ENCODE data around the gene PRDM16.

PRDM16 gene

DNA sequence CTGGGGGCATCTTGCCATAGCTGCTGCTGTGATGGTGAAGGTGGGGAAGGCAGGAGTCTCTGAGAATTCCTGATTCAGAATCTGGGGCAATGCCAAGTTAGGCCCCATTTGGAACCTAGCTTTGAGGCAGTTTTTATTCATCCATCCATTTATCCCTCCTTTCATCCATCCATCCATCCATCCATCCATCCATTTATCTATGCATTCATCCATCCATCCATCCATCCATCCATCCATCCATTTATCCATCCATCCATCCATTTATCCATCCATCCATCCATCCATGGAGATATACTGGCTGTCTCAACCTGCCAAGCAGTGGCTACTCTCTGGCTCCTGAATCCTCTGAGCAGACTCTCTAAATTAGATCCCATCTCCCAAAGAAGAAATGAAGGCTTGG lies 83.1 kb downstream of the PRDM16 start:
- Histone ChIP-seq H3K9ac (ENCODE audit: low read depth, low read length, poor library complexity, severe bottlenecking) (no peak overlapping the region), H3K4me3 (ENCODE audit: low read length, poor library complexity, severe bottlenecking) (no peak overlapping the region), H3K36me3 (ENCODE audit: insufficient read depth, low read length) (no peaks in the 10 kb centered on the region), H3K27me3 (ENCODE audit: insufficient read depth, low read length, poor library complexity, severe bottlenecking) (no peaks in the 10 kb centered on the region), H3K9me2 (replicated peaks; ENCODE audit: low read depth, low read length) (no peaks in the 10 kb centered on the region), H3K79me2 (ENCODE audit: insufficient read depth, low read length) (peaks cover 2% of the 10 kb centered on the region; the same call in 1 of the 2 replicates), H2AFZ (ENCODE audit: low read length) (no peak overlapping the region), H4K20me1 (ENCODE audit: insufficient read depth, low read length, poor library complexity, severe bottlenecking) (peaks cover 4% of the 10 kb centered on the region), H3K4me2 (ENCODE audit: low read depth, low read length, poor library complexity, severe bottlenecking) (no peak overlapping the region), H3K9me3 (ENCODE audit: insufficient read depth, low read depth, low read length) (no peaks in the 10 kb centered on the region), H3F3A (ENCODE audit: low read depth) (no peaks in the 10 kb centered on the region), H3K4me1 (ENCODE audit: insufficient read depth, low read length, poor library complexity, severe bottlenecking) (no peaks in the 10 kb centered on the region)
- TF ChIP-seq, protein P1, sequence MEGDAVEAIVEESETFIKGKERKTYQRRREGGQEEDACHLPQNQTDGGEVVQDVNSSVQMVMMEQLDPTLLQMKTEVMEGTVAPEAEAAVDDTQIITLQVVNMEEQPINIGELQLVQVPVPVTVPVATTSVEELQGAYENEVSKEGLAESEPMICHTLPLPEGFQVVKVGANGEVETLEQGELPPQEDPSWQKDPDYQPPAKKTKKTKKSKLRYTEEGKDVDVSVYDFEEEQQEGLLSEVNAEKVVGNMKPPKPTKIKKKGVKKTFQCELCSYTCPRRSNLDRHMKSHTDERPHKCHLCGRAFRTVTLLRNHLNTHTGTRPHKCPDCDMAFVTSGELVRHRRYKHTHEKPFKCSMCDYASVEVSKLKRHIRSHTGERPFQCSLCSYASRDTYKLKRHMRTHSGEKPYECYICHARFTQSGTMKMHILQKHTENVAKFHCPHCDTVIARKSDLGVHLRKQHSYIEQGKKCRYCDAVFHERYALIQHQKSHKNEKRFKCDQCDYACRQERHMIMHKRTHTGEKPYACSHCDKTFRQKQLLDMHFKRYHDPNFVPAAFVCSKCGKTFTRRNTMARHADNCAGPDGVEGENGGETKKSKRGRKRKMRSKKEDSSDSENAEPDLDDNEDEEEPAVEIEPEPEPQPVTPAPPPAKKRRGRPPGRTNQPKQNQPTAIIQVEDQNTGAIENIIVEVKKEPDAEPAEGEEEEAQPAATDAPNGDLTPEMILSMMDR (conservative IDR thresholded peaks at IDR 0.05; ENCODE audit: low read length) = no peak
- TF ChIP-seq EZH2phosphoT487 (IDR thresholded peaks at IDR 0.05; ENCODE audit: borderline replicate concordance) = no peak

DNA sequence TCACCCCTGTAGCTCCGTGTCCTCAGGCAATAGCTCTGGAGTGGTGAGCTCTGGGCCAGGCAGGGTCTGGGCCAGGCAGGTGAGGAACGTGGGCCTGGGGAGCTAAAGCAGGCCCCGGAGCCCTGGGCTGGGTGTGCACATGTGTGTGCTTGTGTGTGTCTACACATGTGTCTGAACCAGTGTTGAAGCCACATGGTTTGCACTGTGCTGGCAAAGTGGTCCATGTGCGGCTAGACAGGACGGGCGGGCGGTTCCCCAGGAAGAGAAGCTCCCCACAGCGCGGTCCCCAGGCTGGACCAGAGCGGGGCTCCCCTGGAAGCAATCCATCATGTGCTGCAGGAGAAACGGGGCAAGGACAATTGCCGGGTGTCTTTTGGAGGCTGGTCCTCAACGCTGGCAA lies 84.2 kb downstream of the PRDM16 start:
- Histone ChIP-seq H3K4me2 (ENCODE audit: low read depth, low read length, poor library complexity, severe bottlenecking) (no peak overlapping the region), H3K9me2 (replicated peaks; ENCODE audit: low read depth, low read length) (no peaks in the 10 kb centered on the region), H3K36me3 (ENCODE audit: insufficient read depth, low read length) (no peaks in the 10 kb centered on the region), H3K79me2 (ENCODE audit: insufficient read depth, low read length) (no peaks in the 10 kb centered on the region), H4K20me1 (ENCODE audit: insufficient read depth, low read length, poor library complexity, severe bottlenecking) (no peaks in the 10 kb centered on the region), H3K9ac (ENCODE audit: low read depth, low read length, poor library complexity, severe bottlenecking) (no peak overlapping the region), H3K4me1 (ENCODE audit: insufficient read depth, low read length, poor library complexity, severe bottlenecking) (no peaks in the 10 kb centered on the region), H3K9me3 (ENCODE audit: insufficient read depth, low read depth, low read length) (no peaks in the 10 kb centered on the region), H3F3A (ENCODE audit: low read depth) (no peaks in the 10 kb centered on the region), H3K4me3 (ENCODE audit: low read length, poor library complexity, severe bottlenecking) (no peak overlapping the region), H2AFZ (ENCODE audit: low read length) (no peak overlapping the region), H3K27me3 (ENCODE audit: insufficient read depth, low read length, poor library complexity, severe bottlenecking) (no peaks in the 10 kb centered on the region)
- TF ChIP-seq EZH2phosphoT487 (IDR thresholded peaks at IDR 0.05; ENCODE audit: borderline replicate concordance) = no peak
- TF ChIP-seq, protein P1 (conservative IDR thresholded peaks at IDR 0.05; ENCODE audit: low read length) = no peak

DNA sequence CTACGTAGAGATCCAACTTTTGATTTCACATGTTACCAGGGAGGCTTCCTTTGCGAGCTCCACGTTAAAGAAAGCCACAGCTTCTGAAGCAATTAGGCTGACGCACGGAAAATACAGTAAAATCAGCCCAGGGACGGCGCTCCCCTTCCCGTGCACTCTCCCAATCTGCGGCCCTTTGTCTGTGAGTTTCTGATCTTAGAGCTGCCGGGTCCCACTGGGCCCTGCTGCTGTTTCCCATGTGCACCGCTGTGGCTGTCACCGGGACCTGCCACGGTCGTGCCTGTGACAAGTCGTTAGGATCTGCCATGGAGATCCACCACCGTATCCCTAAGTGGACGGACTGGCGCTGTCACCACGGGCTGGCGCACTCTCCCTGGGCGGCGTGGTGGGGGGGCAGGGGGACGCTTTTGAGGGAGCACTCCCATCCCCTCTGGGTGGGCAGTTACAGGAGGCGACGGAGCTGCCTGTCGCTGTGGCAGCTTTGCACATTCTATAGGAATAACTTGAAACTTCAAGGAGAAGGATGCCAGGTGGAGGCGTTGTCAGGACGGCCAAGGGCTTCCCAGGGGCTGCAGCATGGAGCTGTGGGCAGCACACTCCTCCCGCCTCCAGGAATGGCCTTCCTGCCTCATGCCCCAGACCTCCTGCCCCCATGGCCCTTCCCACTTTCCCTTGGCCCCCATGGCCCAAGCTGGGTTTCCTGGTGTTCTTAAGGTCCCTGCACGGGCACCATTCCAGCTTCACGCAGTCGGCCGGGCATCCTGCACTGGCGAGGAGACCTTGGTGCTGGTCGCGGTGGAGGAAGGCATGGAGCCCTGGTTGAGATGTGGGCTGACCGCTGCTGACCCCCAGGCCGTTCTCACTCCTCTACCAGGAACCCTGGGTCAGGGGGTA lies 85.1 kb downstream of the PRDM16 start:
- no peaks in the 10 kb centered on the region for H3K9me3 ChIP-seq (ENCODE audit: insufficient read depth, low read depth, low read length)
- no peak overlapping the region for H2AFZ ChIP-seq (ENCODE audit: low read length)
- H3K4me3 ChIP-seq (ENCODE audit: low read length, poor library complexity, severe bottlenecking) = no peak overlapping the region
- no peaks in the 10 kb centered on the region for H4K20me1 ChIP-seq (ENCODE audit: insufficient read depth, low read length, poor library complexity, severe bottlenecking)
- no peaks in the 10 kb centered on the region for H3K79me2 ChIP-seq (ENCODE audit: insufficient read depth, low read length)
- H3K4me2 ChIP-seq (ENCODE audit: low read depth, low read length, poor library complexity, severe bottlenecking) = no peak overlapping the region
- TF ChIP-seq, protein P1 (conservative IDR thresholded peaks at IDR 0.05; ENCODE audit: low read length) = no peak
- TF ChIP-seq EZH2phosphoT487 (IDR thresholded peaks at IDR 0.05; ENCODE audit: borderline replicate concordance) = no peak
- no peak overlapping the region for H3K9ac ChIP-seq (ENCODE audit: low read depth, low read length, poor library complexity, severe bottlenecking)
- no peaks in the 10 kb centered on the region for H3K4me1 ChIP-seq (ENCODE audit: insufficient read depth, low read length, poor library complexity, severe bottlenecking)
- no peaks in the 10 kb centered on the region for H3K36me3 ChIP-seq (ENCODE audit: insufficient read depth, low read length)
- no peaks in the 10 kb centered on the region for H3K27me3 ChIP-seq (ENCODE audit: insufficient read depth, low read length, poor library complexity, severe bottlenecking)
- no peaks in the 10 kb centered on the region for H3F3A ChIP-seq (ENCODE audit: low read depth)
- no peaks in the 10 kb centered on the region for H3K9me2 ChIP-seq (replicated peaks; ENCODE audit: low read depth, low read length)
